Measurements from ENCODE around the gene ZBED4.

The ZBED4 gene

GRCh38 chr22:49935561-49935960 lies 81.9 kb downstream of the ZBED4 start:
- Histone ChIP-seq H4K20me1 (ENCODE audit: insufficient read depth, low read length) (no peaks in the 10 kb centered on the region), H2AFZ (ENCODE audit: low read depth, low read length) (no peak overlapping the region), H3K36me3 (replicated peaks; ENCODE audit: low read depth, low read length) (peaks cover 3% of the 10 kb centered on the region), H3K79me2 (ENCODE audit: low read length) (peaks cover 8% of the 10 kb centered on the region; the same call in 1 of the 2 replicates), H3K4me2 (ENCODE audit: low read length) (no peak overlapping the region), H3K27ac (ENCODE audit: low read length) (no peak overlapping the region), H3K9ac (ENCODE audit: low read length) (no peak overlapping the region), H3K27me3 (ENCODE audit: low read depth, low read length) (0 out of 2 replicates have a peak, but pooled peaks cover 6% of the 10 kb centered on the region), H3K9me3 (ENCODE audit: insufficient read depth, low read length) (no peaks in the 10 kb centered on the region), H3K4me3 (ENCODE audit: low read length) (peak overlapping the region; percentile 62; the same call in 1 of the 2 replicates), H3K4me1 (ENCODE audit: low read length) (peaks cover 47% of the 10 kb centered on the region)
- no peak for TF ChIP-seq EZH2phosphoT487 (IDR thresholded peaks at IDR 0.05; ENCODE audit: low read depth)
- TF ChIP-seq, protein P1, sequence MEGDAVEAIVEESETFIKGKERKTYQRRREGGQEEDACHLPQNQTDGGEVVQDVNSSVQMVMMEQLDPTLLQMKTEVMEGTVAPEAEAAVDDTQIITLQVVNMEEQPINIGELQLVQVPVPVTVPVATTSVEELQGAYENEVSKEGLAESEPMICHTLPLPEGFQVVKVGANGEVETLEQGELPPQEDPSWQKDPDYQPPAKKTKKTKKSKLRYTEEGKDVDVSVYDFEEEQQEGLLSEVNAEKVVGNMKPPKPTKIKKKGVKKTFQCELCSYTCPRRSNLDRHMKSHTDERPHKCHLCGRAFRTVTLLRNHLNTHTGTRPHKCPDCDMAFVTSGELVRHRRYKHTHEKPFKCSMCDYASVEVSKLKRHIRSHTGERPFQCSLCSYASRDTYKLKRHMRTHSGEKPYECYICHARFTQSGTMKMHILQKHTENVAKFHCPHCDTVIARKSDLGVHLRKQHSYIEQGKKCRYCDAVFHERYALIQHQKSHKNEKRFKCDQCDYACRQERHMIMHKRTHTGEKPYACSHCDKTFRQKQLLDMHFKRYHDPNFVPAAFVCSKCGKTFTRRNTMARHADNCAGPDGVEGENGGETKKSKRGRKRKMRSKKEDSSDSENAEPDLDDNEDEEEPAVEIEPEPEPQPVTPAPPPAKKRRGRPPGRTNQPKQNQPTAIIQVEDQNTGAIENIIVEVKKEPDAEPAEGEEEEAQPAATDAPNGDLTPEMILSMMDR (IDR thresholded peaks at IDR 0.05; ENCODE audit: low read depth, low read length) = no peak

DNA sequence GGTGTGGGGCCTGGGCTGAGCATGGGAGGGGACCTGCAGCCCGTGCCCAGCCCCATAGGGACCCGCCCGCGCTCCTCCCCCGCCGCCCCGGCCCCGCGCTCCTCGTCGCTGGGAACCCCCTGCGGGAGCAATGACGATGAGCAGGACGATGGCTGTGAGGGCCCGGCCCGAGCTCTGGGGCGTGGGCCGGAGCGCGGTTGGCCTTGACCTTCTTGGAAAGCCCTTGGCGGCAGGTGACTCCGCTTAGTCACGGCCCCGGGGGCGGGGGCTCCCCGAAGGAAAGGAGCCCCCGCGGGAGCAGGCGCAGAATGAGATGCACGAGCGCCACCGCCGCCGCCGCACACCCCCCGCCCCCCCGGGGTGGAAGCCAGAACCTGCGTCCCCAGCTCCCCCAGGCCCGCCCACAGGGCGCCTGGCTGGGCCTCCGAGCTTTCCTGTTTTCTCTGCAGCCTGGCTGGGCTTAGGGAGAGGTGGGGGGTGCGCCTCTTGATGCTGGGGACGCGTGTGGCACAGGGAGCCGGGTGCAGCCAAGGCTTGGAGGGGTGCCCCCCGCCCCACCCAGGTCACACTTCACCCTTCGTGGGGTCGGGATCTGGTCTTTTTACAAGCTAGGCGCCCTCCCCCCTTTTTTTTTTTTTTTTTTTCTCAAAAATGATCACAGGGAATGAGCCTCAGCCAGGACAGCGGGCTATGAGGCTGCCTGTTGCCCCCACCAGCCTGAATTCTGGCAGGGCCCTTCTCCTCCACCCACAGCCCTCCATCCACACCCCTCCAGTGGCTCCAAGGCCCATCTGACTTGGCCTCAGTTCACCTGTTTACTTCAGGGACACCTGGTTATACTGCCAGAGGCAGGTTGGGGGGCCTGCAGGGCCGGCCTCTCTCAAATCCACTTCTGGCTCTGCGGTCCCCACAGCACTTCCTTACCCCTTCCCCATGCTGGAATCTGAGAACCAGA lies 82.7 kb downstream of the ZBED4 start:
- Histone ChIP-seq H2AFZ (ENCODE audit: low read depth, low read length) (no peak overlapping the region), H3K4me2 (ENCODE audit: low read length) (peak overlapping the region; percentile 68), H3K4me3 (ENCODE audit: low read length) (peak overlapping the region; percentile 62), H3K79me2 (ENCODE audit: low read length) (peaks cover 8% of the 10 kb centered on the region; the same call in 1 of the 2 replicates), H4K20me1 (ENCODE audit: insufficient read depth, low read length) (no peaks in the 10 kb centered on the region), H3K4me1 (ENCODE audit: low read length) (peaks cover 40% of the 10 kb centered on the region), H3K27me3 (ENCODE audit: low read depth, low read length) (0 out of 2 replicates have a peak, but pooled peaks cover 6% of the 10 kb centered on the region), H3K9me3 (ENCODE audit: insufficient read depth, low read length) (no peaks in the 10 kb centered on the region), H3K36me3 (replicated peaks; ENCODE audit: low read depth, low read length) (peaks cover 3% of the 10 kb centered on the region), H3K27ac (ENCODE audit: low read length) (peak overlapping the region; percentile 74), H3K9ac (ENCODE audit: low read length) (peak overlapping the region; percentile 57)
- TF ChIP-seq, protein P1 (IDR thresholded peaks at IDR 0.05; ENCODE audit: low read depth, low read length) = no peak
- no peak for TF ChIP-seq EZH2phosphoT487 (IDR thresholded peaks at IDR 0.05; ENCODE audit: low read depth)

DNA sequence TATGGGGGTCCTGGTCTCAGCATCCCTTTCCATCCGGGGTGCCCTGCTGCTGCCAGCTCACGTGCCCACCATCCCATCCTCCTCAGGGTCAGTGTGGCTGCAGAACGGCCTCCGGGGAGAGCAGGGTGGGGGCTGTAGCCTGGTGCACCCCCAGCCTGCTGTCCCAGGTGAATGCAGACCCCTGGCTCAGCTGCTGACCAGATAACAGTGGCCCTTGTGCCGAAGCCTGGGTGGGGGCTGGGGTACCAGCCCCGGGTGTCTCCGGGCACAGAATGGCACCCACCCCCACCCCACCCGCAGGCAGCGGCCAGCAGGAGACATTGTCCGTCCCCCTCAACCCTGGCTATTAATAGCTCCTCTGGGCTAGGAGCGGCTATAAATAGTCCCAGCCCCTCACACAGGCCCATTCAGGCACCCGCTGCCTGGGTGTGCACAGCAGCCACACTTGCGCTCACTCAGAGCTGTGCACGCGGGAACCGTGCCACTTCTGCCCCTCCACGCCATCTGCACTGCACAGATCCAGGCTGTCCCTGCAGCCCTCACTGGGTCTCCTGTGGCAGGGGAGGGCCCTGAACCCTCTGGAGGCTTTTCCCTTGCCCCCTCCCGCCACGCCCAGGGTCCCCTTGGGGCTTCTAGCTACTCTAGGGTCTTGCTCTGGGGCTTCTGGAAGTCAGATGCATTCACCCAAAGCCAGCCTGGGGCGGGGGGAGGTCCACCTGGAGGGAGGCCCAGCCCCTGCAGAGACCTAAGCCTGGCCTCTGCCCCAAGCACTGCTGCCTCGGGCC lies 83.5 kb downstream of the ZBED4 start:
- H3K9ac ChIP-seq (ENCODE audit: low read length) = peak overlapping the region; percentile 57
- peak overlapping the region; percentile 74; the same call in 1 of the 2 replicates for H3K27ac ChIP-seq (ENCODE audit: low read length)
- H2AFZ ChIP-seq (ENCODE audit: low read depth, low read length) = no peak overlapping the region
- H3K79me2 ChIP-seq (ENCODE audit: low read length) = peaks cover 8% of the 10 kb centered on the region; the same call in 1 of the 2 replicates
- TF ChIP-seq, protein P1 (IDR thresholded peaks at IDR 0.05; ENCODE audit: low read depth, low read length) = no peak
- TF ChIP-seq EZH2phosphoT487 (IDR thresholded peaks at IDR 0.05; ENCODE audit: low read depth) = no peak
- H3K4me2 ChIP-seq (ENCODE audit: low read length) = peak overlapping the region; percentile 68
- H3K4me1 ChIP-seq (ENCODE audit: low read length) = peaks cover 33% of the 10 kb centered on the region
- H3K36me3 ChIP-seq (replicated peaks; ENCODE audit: low read depth, low read length) = peaks cover 3% of the 10 kb centered on the region
- H3K9me3 ChIP-seq (ENCODE audit: insufficient read depth, low read length) = no peaks in the 10 kb centered on the region
- H3K27me3 ChIP-seq (ENCODE audit: low read depth, low read length) = 0 out of 2 replicates have a peak, but pooled peaks cover 6% of the 10 kb centered on the region
- no peaks in the 10 kb centered on the region for H4K20me1 ChIP-seq (ENCODE audit: insufficient read depth, low read length)
- peak overlapping the region; percentile 62 for H3K4me3 ChIP-seq (ENCODE audit: low read length)

Data from OCI-LY3 (cell line).